ENCODE results near the gene GSTM4.

DNA sequence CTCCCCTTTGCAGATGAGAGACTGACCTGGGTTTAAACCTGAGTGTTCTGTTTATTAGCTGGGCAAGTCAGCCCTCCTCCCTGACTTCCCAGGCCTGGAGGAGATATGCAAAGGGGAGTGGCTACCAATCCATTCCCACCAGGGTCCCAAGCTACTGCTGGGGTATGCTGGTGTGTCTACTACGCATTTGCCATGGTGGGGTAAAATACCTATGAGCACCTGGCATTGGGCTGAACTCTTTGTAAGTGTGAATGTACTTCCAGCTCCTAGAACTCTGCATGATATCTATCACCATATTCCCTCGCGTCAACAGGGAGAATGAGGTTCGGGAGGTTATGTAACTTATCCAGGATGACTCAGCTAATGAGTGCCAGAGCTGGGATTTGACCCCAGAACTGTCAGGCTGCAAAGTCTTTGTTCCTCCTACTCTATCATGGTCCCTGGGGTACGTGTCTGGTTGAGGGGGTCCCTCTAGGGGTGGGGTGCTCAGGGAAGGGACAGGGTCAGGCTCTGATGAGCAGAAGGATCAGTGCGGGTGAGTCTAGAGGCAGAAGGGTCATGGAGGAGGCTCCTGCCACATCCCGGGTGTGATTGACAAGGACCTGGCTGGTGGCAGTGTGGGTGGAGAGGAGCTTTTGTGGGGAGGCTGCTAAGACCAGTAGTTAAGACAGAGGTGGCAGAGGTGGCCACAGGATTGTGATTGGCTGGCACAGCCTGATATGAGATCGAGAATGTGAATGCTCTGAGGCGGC lies 19.5 kb upstream of the GSTM4 start:
- TF ChIP-seq POLR2A (IDR thresholded peaks at IDR 0.05; ENCODE audit: low read length) (no peak), RAD21 (conservative IDR thresholded peaks at IDR 0.05 in 1 of 2, IDR thresholded peaks at IDR 0.05 in 1 of 2) (no peak), TP53 (CRISPR knock-in tag; IDR thresholded peaks at IDR 0.05) (no peak), HDAC2 (IDR thresholded peaks at IDR 0.05) (no peak), MAZ (IDR thresholded peaks at IDR 0.05; ENCODE audit: borderline replicate concordance, low read depth, low read length) (no peak), NPAS2 (CRISPR knock-in tag; IDR thresholded peaks at IDR 0.05; ENCODE audit: borderline replicate concordance) (no peak), BHLHE40 (IDR thresholded peaks at IDR 0.05; ENCODE audit: low read depth, low read length) (no peak), ZFP36 (IDR thresholded peaks at IDR 0.05; ENCODE audit: borderline replicate concordance, partially characterized antibody) (no peak)
- TF ChIP-seq, protein P1, sequence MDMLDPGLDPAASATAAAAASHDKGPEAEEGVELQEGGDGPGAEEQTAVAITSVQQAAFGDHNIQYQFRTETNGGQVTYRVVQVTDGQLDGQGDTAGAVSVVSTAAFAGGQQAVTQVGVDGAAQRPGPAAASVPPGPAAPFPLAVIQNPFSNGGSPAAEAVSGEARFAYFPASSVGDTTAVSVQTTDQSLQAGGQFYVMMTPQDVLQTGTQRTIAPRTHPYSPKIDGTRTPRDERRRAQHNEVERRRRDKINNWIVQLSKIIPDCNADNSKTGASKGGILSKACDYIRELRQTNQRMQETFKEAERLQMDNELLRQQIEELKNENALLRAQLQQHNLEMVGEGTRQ (IDR thresholded peaks at IDR 0.05) = no peak
- TF ChIP-seq, protein P2, sequence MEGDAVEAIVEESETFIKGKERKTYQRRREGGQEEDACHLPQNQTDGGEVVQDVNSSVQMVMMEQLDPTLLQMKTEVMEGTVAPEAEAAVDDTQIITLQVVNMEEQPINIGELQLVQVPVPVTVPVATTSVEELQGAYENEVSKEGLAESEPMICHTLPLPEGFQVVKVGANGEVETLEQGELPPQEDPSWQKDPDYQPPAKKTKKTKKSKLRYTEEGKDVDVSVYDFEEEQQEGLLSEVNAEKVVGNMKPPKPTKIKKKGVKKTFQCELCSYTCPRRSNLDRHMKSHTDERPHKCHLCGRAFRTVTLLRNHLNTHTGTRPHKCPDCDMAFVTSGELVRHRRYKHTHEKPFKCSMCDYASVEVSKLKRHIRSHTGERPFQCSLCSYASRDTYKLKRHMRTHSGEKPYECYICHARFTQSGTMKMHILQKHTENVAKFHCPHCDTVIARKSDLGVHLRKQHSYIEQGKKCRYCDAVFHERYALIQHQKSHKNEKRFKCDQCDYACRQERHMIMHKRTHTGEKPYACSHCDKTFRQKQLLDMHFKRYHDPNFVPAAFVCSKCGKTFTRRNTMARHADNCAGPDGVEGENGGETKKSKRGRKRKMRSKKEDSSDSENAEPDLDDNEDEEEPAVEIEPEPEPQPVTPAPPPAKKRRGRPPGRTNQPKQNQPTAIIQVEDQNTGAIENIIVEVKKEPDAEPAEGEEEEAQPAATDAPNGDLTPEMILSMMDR (IDR thresholded peaks at IDR 0.05) = no peak
- TF ChIP-seq, protein P3, sequence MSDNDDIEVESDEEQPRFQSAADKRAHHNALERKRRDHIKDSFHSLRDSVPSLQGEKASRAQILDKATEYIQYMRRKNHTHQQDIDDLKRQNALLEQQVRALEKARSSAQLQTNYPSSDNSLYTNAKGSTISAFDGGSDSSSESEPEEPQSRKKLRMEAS (IDR thresholded peaks at IDR 0.05) = no peak
- TF ChIP-seq, protein P4, sequence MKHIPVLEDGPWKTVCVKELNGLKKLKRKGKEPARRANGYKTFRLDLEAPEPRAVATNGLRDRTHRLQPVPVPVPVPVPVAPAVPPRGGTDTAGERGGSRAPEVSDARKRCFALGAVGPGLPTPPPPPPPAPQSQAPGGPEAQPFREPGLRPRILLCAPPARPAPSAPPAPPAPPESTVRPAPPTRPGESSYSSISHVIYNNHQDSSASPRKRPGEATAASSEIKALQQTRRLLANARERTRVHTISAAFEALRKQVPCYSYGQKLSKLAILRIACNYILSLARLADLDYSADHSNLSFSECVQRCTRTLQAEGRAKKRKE (CRISPR knock-in tag; IDR thresholded peaks at IDR 0.05; ENCODE audit: low read depth) = no peak
- TF ChIP-seq, protein P5, sequence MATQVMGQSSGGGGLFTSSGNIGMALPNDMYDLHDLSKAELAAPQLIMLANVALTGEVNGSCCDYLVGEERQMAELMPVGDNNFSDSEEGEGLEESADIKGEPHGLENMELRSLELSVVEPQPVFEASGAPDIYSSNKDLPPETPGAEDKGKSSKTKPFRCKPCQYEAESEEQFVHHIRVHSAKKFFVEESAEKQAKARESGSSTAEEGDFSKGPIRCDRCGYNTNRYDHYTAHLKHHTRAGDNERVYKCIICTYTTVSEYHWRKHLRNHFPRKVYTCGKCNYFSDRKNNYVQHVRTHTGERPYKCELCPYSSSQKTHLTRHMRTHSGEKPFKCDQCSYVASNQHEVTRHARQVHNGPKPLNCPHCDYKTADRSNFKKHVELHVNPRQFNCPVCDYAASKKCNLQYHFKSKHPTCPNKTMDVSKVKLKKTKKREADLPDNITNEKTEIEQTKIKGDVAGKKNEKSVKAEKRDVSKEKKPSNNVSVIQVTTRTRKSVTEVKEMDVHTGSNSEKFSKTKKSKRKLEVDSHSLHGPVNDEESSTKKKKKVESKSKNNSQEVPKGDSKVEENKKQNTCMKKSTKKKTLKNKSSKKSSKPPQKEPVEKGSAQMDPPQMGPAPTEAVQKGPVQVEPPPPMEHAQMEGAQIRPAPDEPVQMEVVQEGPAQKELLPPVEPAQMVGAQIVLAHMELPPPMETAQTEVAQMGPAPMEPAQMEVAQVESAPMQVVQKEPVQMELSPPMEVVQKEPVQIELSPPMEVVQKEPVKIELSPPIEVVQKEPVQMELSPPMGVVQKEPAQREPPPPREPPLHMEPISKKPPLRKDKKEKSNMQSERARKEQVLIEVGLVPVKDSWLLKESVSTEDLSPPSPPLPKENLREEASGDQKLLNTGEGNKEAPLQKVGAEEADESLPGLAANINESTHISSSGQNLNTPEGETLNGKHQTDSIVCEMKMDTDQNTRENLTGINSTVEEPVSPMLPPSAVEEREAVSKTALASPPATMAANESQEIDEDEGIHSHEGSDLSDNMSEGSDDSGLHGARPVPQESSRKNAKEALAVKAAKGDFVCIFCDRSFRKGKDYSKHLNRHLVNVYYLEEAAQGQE (IDR thresholded peaks at IDR 0.05) = no peak
- TF ChIP-seq, protein P6, sequence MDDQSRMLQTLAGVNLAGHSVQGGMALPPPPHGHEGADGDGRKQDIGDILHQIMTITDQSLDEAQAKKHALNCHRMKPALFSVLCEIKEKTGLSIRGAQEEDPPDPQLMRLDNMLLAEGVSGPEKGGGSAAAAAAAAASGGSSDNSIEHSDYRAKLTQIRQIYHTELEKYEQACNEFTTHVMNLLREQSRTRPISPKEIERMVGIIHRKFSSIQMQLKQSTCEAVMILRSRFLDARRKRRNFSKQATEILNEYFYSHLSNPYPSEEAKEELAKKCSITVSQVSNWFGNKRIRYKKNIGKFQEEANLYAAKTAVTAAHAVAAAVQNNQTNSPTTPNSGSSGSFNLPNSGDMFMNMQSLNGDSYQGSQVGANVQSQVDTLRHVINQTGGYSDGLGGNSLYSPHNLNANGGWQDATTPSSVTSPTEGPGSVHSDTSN (IDR thresholded peaks at IDR 0.05) = no peak
